GM06990 (cell line): ENCODE results near the gene AGK.
A peak's percentile ranks its signal among the peaks of the same experiment; 100 is the strongest.
"Not testable (repeated sequence)": the region's sequence is repeated elsewhere in the genome, so short reads cannot be mapped to it uniquely, and the experiment has no call there.

Experiments
- DNase-seq: peaks from one replicate; pipeline ENCODE4 v3.0.0-alpha.2; 2011; ENCODE audit not compliant: insufficient read length; ENCODE audit errors: extremely low read depth
- H3K27me3 ChIP-seq: replicated peaks from 2 replicates; pipeline ENCODE4 v1.6.0; 2011; ENCODE audit warnings: low read length; ENCODE audit not compliant: control insufficient read depth, insufficient read depth
- H3K36me3 ChIP-seq: 2 replicates; pipeline ENCODE4 v1.5.1; 2011; ENCODE audit warnings: low read length; ENCODE audit not compliant: control insufficient read depth, insufficient read depth
- H3K4me3 ChIP-seq: replicated peaks from 2 replicates; pipeline ENCODE4 v1.5.1; 2011; ENCODE audit warnings: low read depth, mild to moderate bottlenecking, control low read depth, low read length
- CTCF ChIP-seq: IDR thresholded peaks from 2 replicates; pipeline ENCODE4 v1.5.1; 2011; ENCODE audit warnings: low read length, control low read depth, mild to moderate bottlenecking, inconsistent platforms; ENCODE audit not compliant: insufficient read depth, poor library complexity, severe bottlenecking

The AGK gene

GRCh38 chr7:141541375-141541774 lies 9.8 kb upstream of the AGK start:
- H3K36me3 ChIP-seq, result no peaks in the 10 kb centered on the region
- no peaks in the 10 kb centered on the region for H3K27me3 ChIP-seq
- H3K4me3 ChIP-seq, result no peak overlapping the region
- TF ChIP-seq CTCF, result no peak
- DNase-seq, result no peak

GRCh38 chr7:141544831-141545230 lies 6.4 kb upstream of the AGK start:
- no peak for TF ChIP-seq CTCF
- Histone ChIP-seq H3K4me3 (no peak overlapping the region), H3K36me3 (no peaks in the 10 kb centered on the region), H3K27me3 (no peaks in the 10 kb centered on the region)
- no peak for DNase-seq

GRCh38 chr7:141549582-141549981 lies 1.6 kb upstream of the AGK start:
- Histone ChIP-seq H3K27me3 (no peaks in the 10 kb centered on the region), H3K4me3 (no peak overlapping the region), H3K36me3 (no peaks in the 10 kb centered on the region)
- no peak for DNase-seq
- TF ChIP-seq CTCF, result no peak

- Histone ChIP-seq H3K36me3 (no peaks in the 10 kb centered on the region), H3K27me3 (no peaks in the 10 kb centered on the region), H3K4me3 (peak overlapping the region; percentile 93)
- TF ChIP-seq CTCF, result no peak
- DNase-seq, result no peak
These were observed 670 bp upstream of the AGK start for GRCh38 chr7:141550386-141551093.

- no peak for DNase-seq
- Histone ChIP-seq H3K27me3 (no peaks in the 10 kb centered on the region), H3K4me3 (peak overlapping the region; percentile 93), H3K36me3 (no peaks in the 10 kb centered on the region)
- TF ChIP-seq CTCF, result no peak
These were observed 572 bp downstream of the AGK start for GRCh38 chr7:141551782-141552181.

- no peaks in the 10 kb centered on the region; the same call in 1 of the 2 replicates for H3K36me3 ChIP-seq
- no peak for DNase-seq
- H3K27me3 ChIP-seq, result no peaks in the 10 kb centered on the region
- no peak for TF ChIP-seq CTCF
- no peak overlapping the region for H3K4me3 ChIP-seq
These were observed 6.2 kb downstream of the AGK start for GRCh38 chr7:141557360-141557759.

GRCh38 chr7:141557831-141558531 lies 6.8 kb downstream of the AGK start:
- not testable (repeated sequence) for H3K27me3 ChIP-seq, DNase-seq, H3K4me3 ChIP-seq, H3K36me3 ChIP-seq
